HEK293T (cell line): ENCODE results near the gene TEN1.

ENCODE experiments used
- L3MBTL2 ChIP-seq: fragments of 450-650 bp; conservative IDR thresholded peaks from 2 replicates; pipeline ENCODE4 v1.6.1; 2016; ENCODE audit warnings: mild to moderate bottlenecking
- SP1 ChIP-seq: fragments of 450-650 bp; IDR thresholded peaks from 2 replicates; pipeline ENCODE4 v1.6.1; 2017
- SUZ12 ChIP-seq: fragments of 450-650 bp; IDR thresholded peaks from 2 replicates; pipeline ENCODE4 v1.6.1; 2016; ENCODE audit warnings: mild to moderate bottlenecking

DNA sequence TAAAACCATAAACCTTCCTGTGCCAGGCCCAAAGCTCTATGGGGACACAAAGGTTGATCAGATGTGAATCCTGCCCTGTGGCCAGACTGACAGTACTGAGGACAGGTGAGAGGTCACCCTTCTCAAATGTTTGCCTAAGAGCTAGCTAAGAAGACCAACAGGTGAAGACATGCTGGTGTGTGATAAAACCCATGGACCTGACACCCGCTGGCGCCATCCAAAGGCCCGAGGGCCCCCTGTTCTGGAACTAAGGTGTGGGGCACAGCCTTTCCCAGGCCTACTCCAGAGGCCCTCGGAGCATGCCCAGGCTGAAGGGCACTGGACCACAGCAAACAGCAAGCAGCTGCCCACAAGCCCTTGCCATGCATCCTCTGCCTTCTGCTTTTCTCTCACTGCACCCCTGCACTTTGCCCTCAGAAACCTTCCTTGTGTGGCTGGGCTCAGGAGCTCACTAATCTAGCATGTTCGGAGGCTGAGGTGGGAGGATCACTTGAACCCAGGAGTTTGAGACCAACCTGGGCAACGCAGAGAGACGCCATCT is 16.4 kb downstream of the TEN1 start:
- TF ChIP-seq SUZ12 (no peak), SP1 (no peak), L3MBTL2 (no peak)
